ENCODE measurements around the gene ZBTB20.

GRCh38 chr3:114789803-114790202 is 357.3 kb downstream of the ZBTB20 start:
- TF ChIP-seq CTCF (IDR thresholded peaks at IDR 0.05) (no peak), POLR2A (IDR thresholded peaks at IDR 0.05) (no peak)
